Activated B cell treated with CpG ODN at 0.5 μM for 24 hours (primary cell): ENCODE results near the gene DRC3. TPM values are rescaled to one million over a fixed set of nuclear protein-coding genes. Genes with fewer than 3 reads are reported as not detected.

ENCODE experiments used
- ATAC-seq: fragments of 200-7000 bp; cut with Tn5 transposase; one replicate; pipeline ENCODE4 v1.10.0; 2021; ENCODE audit warnings: low read depth, mild to moderate bottlenecking, moderate library complexity
- CTCF ChIA-PET: fragments of 350-600 bp; sonication (Branson Sonifier 250); formaldehyde crosslinking; loops from one replicate; lab custom pipeline; 2021; ENCODE audit warnings: antibody characterized with exemption; lab: Charles Lee
- POLR2A ChIA-PET: fragments of 350-600 bp; sonication (Branson Sonifier 250); formaldehyde crosslinking; loops from one replicate; lab custom pipeline; 2021; ENCODE audit warnings: antibody characterized with exemption; lab: Charles Lee
- DNase-seq: peaks from one replicate; pipeline ENCODE4 v3.0.0; 2022
- H3K27ac Mint-ChIP-seq: one replicate; pipeline ENCODE4 v1.8.0; 2020; ENCODE audit warnings: mixed read lengths
- H3K27me3 Mint-ChIP-seq: one replicate; pipeline ENCODE4 v1.8.0; 2021; ENCODE audit warnings: mixed read lengths
- H3K36me3 Mint-ChIP-seq: one replicate; pipeline ENCODE4 v1.8.0; 2021; ENCODE audit warnings: low read depth, mixed read lengths
- H3K4me1 Mint-ChIP-seq: one replicate; pipeline ENCODE4 v1.8.0; 2021; ENCODE audit warnings: mixed read lengths
- H3K4me3 Mint-ChIP-seq: one replicate; pipeline ENCODE4 v1.8.0; 2020; ENCODE audit warnings: mild to moderate bottlenecking, mixed read lengths
- H3K9me3 Mint-ChIP-seq: one replicate; pipeline ENCODE4 v1.8.0; 2020; ENCODE audit warnings: mixed read lengths
- CTCF ChIP-seq: fragments of 200-600 bp; IDR thresholded peaks from one replicate; pipeline ENCODE4 v1.8.0; 2022; ENCODE audit warnings: antibody characterized with exemption, mild to moderate bottlenecking
- intact Hi-C: fragments of 100-400 bp; cut with micrococcal nuclease; formaldehyde crosslinking; loops from one replicate; pipeline ENCODE4 v1.15.1; 2024
- total RNA-seq: library from RNA; stranded (reverse); gene quantifications from 2 replicates; pipeline ENCODE4 v1.2.3, GENCODE V29; 2022

The DRC3 gene
- total RNA-seq, 1 donor from 2014 or later = not detected

DNA sequence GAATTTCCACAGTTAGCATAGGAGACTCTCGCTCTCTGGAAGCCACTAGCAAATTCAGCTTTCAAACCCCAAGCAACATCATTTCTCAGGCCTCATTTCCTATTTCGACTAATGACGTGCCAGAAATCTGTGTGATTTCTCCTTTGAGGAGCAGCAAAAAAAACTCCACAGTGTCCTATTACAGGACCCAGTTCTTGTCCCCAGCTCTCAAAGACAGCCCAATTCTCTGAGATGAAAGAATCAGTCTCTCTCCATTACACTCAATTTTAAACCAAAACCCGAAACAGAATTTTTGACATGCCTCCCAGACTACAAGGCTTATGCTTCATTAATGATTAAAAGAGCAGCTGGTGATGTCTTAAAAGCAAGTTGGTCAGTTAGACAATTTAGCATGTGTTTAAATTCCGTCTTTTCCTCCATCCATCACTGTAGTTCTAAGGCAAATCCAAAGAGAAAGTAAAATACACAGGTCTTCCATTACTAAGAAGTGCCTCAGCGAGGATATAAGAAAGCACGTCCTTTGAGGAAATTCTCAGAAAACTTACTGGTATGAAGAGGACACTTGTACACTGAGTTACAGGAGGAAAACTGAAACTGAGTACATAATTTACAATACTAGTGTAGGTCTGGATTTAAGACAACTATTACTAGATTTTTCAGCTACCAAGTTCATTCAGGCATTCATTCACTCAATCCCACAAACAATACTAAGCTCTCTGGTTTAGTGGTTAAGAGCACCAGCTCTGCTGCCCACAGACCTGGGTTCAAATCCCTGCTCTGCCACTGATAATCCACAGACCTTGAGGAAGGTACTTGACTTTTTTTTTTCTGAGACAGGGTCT is 12.9 kb upstream of the DRC3 start:
- intact Hi-C loops = no loop called here

DNA sequence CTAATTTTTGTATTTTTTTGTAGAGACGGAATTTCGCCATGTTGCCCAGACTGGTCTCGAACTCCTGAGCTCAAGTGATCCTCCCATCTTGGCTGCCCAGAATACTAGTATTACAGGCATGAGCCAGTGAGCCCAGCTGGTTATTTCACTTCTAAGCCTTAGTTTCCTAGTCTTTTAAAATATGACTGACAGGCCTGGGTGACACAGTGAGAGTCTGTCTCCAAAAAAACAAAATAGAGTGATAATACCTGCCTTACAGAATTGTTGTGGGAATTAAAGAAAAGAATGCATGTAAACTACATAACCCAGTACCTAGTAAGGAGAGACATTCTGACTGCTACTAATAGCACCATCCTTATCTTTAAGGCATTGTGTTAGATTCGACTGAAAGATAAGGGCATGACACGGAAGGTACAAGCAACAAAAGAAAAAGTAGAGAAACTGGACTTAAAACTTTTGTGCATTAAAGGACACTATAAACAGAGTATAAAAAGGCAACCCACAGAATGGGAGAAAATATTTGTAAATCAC is 12.1 kb upstream of the DRC3 start:
- DNase-seq (no peak), ATAC-seq (no peak)
- peaks cover 8% of the 10 kb centered on the region for H3K36me3 Mint-ChIP-seq
- no peak for TF ChIP-seq CTCF
- peaks cover 42% of the 10 kb centered on the region for H3K4me1 Mint-ChIP-seq
- intact Hi-C loops = no loop called here
- ChIA-PET POLR2A (no interaction called here), CTCF (interaction anchor here (1.2 kb wide), 1 partner anchor 23 kb away, joined by 3 read pairs; no protein-coding TSS in a partner anchor)
- no peak overlapping the region for H3K4me3 Mint-ChIP-seq
- H3K27me3 Mint-ChIP-seq = no peaks in the 10 kb centered on the region
- no peaks in the 10 kb centered on the region for H3K9me3 Mint-ChIP-seq
- H3K27ac Mint-ChIP-seq = no peak overlapping the region

More for the DNA sequence above, 12.9 kb upstream of the DRC3 start:
- TF ChIP-seq CTCF = no peak
- Mint-ChIP-seq H3K36me3 (peaks cover 13% of the 10 kb centered on the region), H3K9me3 (no peaks in the 10 kb centered on the region), H3K4me3 (peak overlapping the region; percentile 63), H3K27ac (peak overlapping the region; percentile 83), H3K4me1 (peaks cover 44% of the 10 kb centered on the region), H3K27me3 (no peaks in the 10 kb centered on the region)
- ATAC-seq (no peak), DNase-seq (no peak)
- CTCF ChIA-PET = interaction anchor here (1.2 kb wide), 1 partner anchor 24 kb away, joined by 3 read pairs; no protein-coding TSS in a partner anchor
- POLR2A ChIA-PET = interaction anchor here (0.6 kb wide), 1 partner anchor 20 kb away, joined by 12 read pairs; no protein-coding TSS in a partner anchor

DNA sequence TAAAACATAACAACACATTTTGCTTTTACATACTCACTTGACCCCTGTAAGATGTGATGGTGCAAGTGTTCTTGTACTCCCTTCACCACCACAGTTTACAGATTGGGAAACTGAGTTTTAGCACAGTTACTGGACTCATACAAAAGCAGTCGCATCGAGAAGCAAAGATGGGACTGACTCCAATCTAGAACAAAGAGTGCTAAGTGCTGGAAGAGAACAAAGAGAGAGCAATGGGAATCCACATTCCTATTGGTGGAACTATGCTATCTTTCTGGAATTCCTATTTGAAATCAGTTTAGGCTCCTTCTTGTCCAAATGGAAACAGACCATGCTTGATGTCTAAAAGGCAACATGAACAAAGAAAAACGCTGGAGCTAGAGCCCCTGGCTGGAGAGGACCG is 9.6 kb upstream of the DRC3 start:
- Mint-ChIP-seq H3K4me3 (no peak overlapping the region), H3K4me1 (peaks cover 34% of the 10 kb centered on the region), H3K27me3 (no peaks in the 10 kb centered on the region), H3K36me3 (peaks cover 3% of the 10 kb centered on the region), H3K27ac (no peak overlapping the region), H3K9me3 (no peaks in the 10 kb centered on the region)
- intact Hi-C loops = no loop called here
- TF ChIP-seq CTCF = no peak
- POLR2A ChIA-PET = no interaction called here
- CTCF ChIA-PET = no interaction called here
- DNase-seq = no peak
- ATAC-seq = no peak

GRCh38 chr17:17963694-17964436 is 8.8 kb upstream of the DRC3 start:
- ATAC-seq = no peak

More at GRCh38 chr17:17963694-17964436, 8.8 kb upstream of the DRC3 start:
- H3K4me1 Mint-ChIP-seq = peaks cover 26% of the 10 kb centered on the region
- no peak overlapping the region for H3K27ac Mint-ChIP-seq
- intact Hi-C loops = no loop called here
- ChIA-PET POLR2A (no interaction called here), CTCF (no interaction called here)
- H3K27me3 Mint-ChIP-seq = no peaks in the 10 kb centered on the region
- peaks cover 3% of the 10 kb centered on the region for H3K36me3 Mint-ChIP-seq
- H3K9me3 Mint-ChIP-seq = no peaks in the 10 kb centered on the region
- H3K4me3 Mint-ChIP-seq = no peak overlapping the region
- no peak for TF ChIP-seq CTCF
- no peak for DNase-seq
